ENCODE results near the gene RHOB. TPM values are rescaled to one million over a fixed set of nuclear protein-coding genes. Genes with fewer than 3 reads are reported as not detected.

RHOB gene
- 170 to 364 TPM (median 318 TPM) in 5 replicates for total RNA-seq (2022; extraction: Qiagen RNA extraction; ENCODE audit: low read depth)

DNA sequence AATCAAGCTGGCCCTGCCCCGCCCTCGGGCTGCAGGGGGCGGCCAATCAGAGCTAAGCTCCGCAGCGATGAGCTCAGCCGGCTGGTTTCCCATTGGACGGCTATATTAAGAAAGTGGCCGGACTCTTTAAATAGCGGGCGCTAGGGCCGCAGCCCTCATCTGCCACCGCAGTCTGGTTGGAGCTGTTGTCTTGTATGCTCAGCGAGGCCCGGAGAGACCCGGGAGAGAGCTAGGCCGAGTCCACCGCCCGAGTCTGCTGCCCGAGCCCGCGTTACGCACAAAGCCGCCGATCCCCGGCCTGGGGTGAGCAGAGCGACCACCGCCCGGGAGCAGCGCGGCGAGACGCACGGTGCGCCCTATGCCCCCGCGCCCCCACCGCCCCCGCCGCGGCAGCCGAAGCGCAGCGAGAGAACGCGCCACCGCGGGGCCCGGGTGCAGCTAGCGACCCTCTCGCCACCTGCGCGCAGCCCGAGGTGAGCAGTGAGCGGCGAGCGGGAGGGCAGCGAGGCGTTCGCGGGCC lies at the start of gene RHOB:
TSS of gene RHOB (plus strand) at position 158 of the 520 bp plus-strand sequence. CDS start 392 bp downstream, outside the sequence.

Other genes with a start within 250 kb of the RHOB start
- gene SDC1, start 221.9 kb upstream of the RHOB start, total RNA-seq (2022; extraction: Qiagen RNA extraction; ENCODE audit: low read depth): 128 to 234 TPM (median 196 TPM) in 5 replicates
- gene PUM2, start 96.2 kb upstream of the RHOB start, total RNA-seq (2022; extraction: Qiagen RNA extraction; ENCODE audit: low read depth): 32.5 to 49.9 TPM (median 40.4 TPM) in 5 replicates
- 33.4 to 51.4 TPM (median 44.3 TPM) in 5 replicates for gene HS1BP3, start 204.0 kb downstream of the RHOB start, total RNA-seq (2022; extraction: Qiagen RNA extraction; ENCODE audit: low read depth)
- gene GDF7, start 220.1 kb downstream of the RHOB start, total RNA-seq (2022; extraction: Qiagen RNA extraction; ENCODE audit: low read depth): 0.05 to 0.11 TPM (median 0.08 TPM) in 5 replicates